Measurements from ENCODE around the gene EFCAB3.
"Not testable (repeated sequence)": the region's sequence is repeated elsewhere in the genome, so short reads cannot be mapped to it uniquely, and the experiment has no call there.

The EFCAB3 gene

DNA sequence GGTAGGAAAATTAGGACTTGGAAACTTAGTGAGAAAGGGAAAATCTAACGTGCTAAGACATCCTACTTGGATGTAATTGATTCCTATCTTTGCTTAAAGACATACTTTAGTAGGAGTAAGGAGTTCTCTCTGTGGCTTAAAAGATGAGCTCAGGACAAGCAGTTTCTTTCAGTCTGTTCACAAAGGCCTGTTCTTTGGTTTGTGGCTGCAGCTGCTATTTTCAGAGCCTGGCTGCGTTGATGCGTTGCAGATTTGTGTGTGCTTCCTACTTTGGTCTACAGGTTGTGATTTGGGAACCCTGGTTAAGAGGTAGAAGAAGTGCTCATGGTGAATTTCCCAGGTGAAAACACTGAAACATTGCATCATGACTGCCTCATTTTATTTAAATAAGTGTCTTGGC is 73.8 kb downstream of the EFCAB3 start:
- DNase-seq (ENCODE audit: low read depth) = not testable (repeated sequence)

DNA sequence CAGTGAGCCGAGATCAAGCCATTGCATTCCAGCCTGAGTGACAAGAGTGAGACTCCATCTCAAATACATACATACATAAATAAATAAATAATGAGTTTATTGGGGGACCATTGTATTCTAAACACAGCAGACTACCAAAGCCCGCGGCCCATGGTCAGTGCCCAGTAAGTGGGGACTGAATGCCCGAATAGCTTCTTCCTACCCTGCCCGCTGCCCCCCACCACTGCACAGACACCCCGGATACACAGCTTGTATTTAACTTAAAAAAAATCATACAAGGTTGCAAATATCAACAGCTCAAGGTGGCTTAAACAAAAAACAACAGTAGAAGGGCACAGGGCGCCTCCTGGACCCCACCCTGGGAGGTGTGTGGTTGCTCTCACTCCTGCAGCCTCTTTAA is 75.7 kb downstream of the EFCAB3 start:
- H3K4me3 ChIP-seq (ENCODE audit: low read depth, low read length) = no peak overlapping the region
- no peak for DNase-seq (ENCODE audit: low read depth)
- TF ChIP-seq, protein P1, sequence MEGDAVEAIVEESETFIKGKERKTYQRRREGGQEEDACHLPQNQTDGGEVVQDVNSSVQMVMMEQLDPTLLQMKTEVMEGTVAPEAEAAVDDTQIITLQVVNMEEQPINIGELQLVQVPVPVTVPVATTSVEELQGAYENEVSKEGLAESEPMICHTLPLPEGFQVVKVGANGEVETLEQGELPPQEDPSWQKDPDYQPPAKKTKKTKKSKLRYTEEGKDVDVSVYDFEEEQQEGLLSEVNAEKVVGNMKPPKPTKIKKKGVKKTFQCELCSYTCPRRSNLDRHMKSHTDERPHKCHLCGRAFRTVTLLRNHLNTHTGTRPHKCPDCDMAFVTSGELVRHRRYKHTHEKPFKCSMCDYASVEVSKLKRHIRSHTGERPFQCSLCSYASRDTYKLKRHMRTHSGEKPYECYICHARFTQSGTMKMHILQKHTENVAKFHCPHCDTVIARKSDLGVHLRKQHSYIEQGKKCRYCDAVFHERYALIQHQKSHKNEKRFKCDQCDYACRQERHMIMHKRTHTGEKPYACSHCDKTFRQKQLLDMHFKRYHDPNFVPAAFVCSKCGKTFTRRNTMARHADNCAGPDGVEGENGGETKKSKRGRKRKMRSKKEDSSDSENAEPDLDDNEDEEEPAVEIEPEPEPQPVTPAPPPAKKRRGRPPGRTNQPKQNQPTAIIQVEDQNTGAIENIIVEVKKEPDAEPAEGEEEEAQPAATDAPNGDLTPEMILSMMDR (conservative IDR thresholded peaks at IDR 0.05; ENCODE audit: low read depth, low read length) = no peak

More for the DNA sequence above, 73.8 kb downstream of the EFCAB3 start:
- not testable (repeated sequence) for H3K4me3 ChIP-seq (ENCODE audit: low read depth, low read length)

DNA sequence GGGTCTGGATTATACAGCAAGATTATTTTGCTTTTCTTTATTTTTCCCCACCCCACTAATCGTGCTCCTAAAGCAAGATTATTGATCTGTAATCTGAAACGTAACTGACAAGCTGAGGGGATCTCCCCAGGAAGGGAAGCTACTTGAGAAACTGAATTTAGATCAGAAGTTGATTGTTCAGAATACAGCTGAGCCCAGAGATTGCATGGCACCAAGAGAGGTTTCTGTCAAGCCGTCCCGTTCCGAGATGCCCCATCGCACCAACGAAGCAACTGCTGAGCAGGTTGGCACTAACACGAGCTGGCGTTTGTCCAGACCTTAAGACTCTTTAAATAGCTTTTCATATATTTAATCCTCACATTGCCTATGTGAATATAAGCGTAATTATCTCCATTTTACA is 78.1 kb downstream of the EFCAB3 start:
- not testable (repeated sequence) for DNase-seq (ENCODE audit: low read depth); H3K4me3 ChIP-seq (ENCODE audit: low read depth, low read length)

DNA sequence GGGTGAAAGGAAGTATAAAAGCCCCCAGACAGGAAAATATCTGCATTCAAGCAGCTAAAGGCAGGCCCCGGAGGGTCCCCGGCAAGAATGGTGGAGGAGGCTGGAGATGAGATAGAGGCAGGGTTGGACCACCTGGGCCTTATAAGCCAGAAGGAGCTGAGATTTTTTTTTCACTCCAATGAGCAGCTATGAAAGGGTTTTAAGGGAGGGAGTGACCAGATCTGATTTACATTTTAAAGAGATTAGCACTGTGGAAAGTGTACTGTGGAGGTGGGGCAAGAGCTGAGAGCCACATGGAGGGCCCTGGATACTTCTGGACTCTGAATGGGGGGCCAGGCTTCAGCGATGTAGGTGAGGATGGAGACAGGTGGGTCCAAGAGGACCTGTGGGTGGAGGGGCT is 84.1 kb downstream of the EFCAB3 start:
- DNase-seq (ENCODE audit: low read depth); H3K4me3 ChIP-seq (ENCODE audit: low read depth, low read length): not testable (repeated sequence)

DNA sequence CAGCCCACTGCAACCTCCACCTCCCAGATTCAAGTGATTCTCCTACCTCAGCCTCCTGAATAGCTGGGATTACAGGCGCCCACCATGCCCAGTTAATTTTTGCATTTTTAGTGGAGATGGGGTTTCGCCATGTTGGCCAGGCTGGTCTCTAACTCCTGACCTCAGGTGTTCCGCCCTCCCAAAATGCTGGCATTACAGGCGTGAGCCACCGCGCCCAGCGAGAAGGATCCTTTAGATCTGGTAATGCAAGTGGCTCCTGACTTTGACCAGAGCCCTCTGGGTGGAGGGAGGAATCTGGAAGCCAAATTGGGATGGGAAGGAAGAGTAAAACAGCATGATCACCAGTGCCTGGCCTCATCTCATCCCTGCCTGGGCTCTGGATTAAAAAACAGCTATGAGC is 84.9 kb downstream of the EFCAB3 start:
- H3K4me3 ChIP-seq (ENCODE audit: low read depth, low read length); DNase-seq (ENCODE audit: low read depth): not testable (repeated sequence)

Measured in choroid plexus epithelial cell (primary cell).